GM12865 (cell line): ENCODE data around the gene AQP7.

Experiments used
- DNase-seq: peaks from one replicate; pipeline ENCODE4 v3.0.0; 2010; ENCODE audit warnings: low read depth
- H3K4me3 ChIP-seq: 2 replicates; pipeline ENCODE4 v1.5.1; 2011; ENCODE audit warnings: mild to moderate bottlenecking, low read depth, low read length, control low read depth
- CTCF ChIP-seq: IDR thresholded peaks from 2 replicates; pipeline ENCODE4 v1.5.1; 2011; ENCODE audit warnings: low read length, control low read depth, low read depth, inconsistent platforms; ENCODE audit not compliant: insufficient read depth; ENCODE audit errors: missing control alignments

Gene AQP7

DNA sequence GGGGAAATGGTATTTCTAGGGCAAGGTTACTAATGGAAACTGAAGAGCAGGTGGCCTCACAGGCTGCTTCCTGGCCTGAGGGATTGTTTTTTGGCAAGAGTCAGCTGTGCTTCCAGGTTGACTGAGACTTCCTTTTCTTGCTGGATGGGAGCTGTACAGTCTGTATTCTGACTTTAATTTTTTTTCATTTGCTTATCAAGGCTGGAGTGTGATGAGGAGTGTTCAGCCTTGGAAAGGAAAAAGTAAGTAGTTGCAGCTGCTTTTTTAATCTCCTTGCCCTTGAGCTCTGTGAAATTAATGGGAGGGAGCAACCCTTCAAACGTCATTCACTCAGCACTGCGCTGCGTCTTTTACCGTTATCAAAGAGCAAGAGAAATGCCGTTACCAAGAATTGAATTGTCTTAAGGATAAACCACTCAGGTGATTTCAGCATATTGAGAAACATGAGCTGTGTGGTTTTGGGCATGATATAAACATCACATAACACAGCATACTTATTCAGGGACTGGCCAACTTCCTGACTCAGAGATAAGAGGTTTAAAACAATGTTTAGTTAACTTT is 47.6 kb downstream of the AQP7 start:
- no peak overlapping the region for H3K4me3 ChIP-seq
- no peak for DNase-seq
- no peak for TF ChIP-seq CTCF

GRCh38 chr9:33351547-33351946 is 50.8 kb downstream of the AQP7 start:
- no peak overlapping the region for H3K4me3 ChIP-seq
- no peak for DNase-seq
- no peak for TF ChIP-seq CTCF

- H3K4me3 ChIP-seq: no peak overlapping the region
- TF ChIP-seq CTCF: no peak
- DNase-seq: no peak
Measured at GRCh38 chr9:33350310-33350709, 52.1 kb downstream of the AQP7 start.

- DNase-seq: no peak
- H3K4me3 ChIP-seq: no peak overlapping the region
- TF ChIP-seq CTCF: no peak
Measured at GRCh38 chr9:33349743-33350142, 52.6 kb downstream of the AQP7 start.

- DNase-seq: no peak
- H3K4me3 ChIP-seq: no peak overlapping the region
- no peak for TF ChIP-seq CTCF
Measured at GRCh38 chr9:33348998-33349397, 53.4 kb downstream of the AQP7 start.

- TF ChIP-seq CTCF: no peak
- no peak for DNase-seq
- H3K4me3 ChIP-seq: no peak overlapping the region
Measured at GRCh38 chr9:33346564-33346963, 55.8 kb downstream of the AQP7 start.

GRCh38 chr9:33344145-33344544 is 58.2 kb downstream of the AQP7 start:
- TF ChIP-seq CTCF: no peak
- no peak for DNase-seq

More at GRCh38 chr9:33344145-33344544, 58.2 kb downstream of the AQP7 start:
- no peak overlapping the region for H3K4me3 ChIP-seq
